GM12873 (cell line): Measurements from ENCODE around the gene ZNF581.

Experiments
- CTCF ChIP-seq: IDR thresholded peaks from 2 replicates; pipeline ENCODE4 v1.5.1; 2012; ENCODE audit warnings: low read depth, mild to moderate bottlenecking, moderate library complexity, low read length, control low read depth; ENCODE audit not compliant: insufficient read depth; ENCODE audit errors: missing control alignments

The ZNF581 gene

DNA sequence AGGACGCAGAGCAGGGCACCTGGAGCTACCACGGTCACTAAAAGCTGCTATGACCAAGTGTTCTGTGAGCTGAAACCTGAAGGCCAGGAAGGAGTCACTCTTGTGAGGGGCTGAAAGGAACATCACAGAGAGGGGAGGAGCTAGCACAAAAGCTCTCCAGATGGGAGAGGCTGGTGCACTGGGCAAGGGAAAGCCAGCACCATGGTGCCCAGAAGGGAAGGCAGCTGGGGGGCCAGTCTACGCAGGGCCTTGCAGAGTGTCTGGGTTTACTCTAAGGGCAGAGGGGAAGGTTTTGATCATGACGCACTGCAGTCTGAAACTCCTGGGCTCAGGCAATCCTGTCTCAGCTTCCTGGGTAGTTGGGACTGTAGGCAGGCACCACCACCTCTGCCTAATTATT is 6.7 kb upstream of the ZNF581 start:
- TF ChIP-seq CTCF = no peak

- TF ChIP-seq CTCF = no peak
Measured at GRCh38 chr19:55637534-55637933, 5.9 kb upstream of the ZNF581 start.

- peak; percentile 69 for TF ChIP-seq CTCF
Measured at GRCh38 chr19:55638864-55639359, 4.5 kb upstream of the ZNF581 start.

DNA sequence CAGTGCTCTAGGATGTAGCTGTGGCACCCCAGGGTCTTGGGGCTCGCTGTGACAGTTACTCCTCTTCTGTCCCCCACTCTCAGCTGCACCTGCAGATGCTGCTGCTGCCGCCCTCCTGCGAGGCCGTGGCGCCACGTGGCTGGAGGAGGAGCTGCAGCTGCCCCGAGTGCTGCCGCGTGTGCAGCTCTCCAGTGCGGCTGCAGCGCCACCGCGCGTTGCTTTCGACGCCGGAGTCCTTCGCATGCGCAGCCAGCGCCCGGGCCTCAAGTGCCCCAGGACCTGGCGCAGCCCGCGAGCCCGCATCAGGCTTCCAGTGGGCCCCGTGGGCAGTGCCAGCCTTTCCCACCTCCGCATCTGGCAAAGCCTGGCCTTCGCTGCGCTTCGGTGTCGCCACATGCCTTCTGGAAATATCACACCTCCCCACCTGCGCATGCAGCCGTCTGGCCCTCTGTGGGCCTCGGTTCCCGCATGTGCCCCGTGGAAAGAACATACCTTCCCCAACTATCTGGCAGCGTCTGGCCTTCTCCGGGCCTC is 3.3 kb upstream of the ZNF581 start:
- peak; percentile 64 for TF ChIP-seq CTCF

DNA sequence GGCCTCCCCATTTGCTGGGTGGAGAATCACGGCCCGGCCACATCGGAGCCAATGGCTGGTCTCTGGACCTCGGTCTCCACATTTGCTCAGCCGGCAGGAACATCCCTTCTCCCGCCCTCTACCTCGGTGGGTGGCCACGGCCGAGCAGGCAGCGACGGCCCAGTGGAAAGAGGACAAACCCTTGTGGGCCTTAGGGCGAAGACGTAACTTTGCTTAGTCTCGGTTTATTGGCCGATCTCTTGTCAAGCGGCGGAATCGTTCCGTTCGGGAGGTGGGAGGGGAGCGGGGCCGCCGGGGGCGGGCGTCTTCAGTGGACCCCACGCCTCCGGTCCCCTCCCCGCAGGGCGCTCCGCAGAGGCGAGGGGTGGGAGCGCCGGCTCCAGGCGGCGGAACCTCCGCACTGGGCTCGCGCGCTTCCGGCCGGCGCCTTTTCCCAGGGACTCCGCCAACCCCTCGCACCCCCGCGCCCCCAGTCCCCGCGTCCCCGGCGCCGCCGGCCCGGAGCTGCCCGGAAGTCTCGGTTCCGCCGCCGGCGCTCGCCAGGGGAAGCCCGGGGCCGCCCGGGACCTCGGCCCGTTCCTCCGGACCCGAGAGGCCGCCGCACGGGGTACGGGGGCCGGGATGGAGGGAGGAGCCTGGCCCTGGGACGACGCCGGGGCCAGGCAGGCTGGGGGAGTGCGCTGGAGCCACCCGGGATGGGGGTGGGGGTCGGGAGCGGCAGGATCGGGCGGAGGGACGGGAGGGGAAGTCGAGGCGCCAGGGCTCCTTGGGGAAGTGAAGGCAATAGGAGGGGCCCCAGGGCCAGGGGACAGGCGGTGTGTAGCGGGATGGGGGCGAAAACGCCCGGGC is 2.6 kb upstream of the ZNF581 start, which contains the start of gene ZNF580:
Gene ZNF580 (plus strand): TSS at position 426 of the 849 bp plus-strand sequence. CDS start 1,507 bp downstream, outside the sequence.
- no peak for TF ChIP-seq CTCF

GRCh38 chr19:55641426-55642152 is 1.9 kb upstream of the ZNF581 start:
- TF ChIP-seq CTCF = no peak
